H9 (cell line): ENCODE results near the gene HDHD2. TPM values are rescaled to one million over a fixed set of nuclear protein-coding genes. Genes with fewer than 3 reads are reported as not detected.

Experiments
- DNase-seq: peaks from one replicate; pipeline ENCODE4 v3.0.0-alpha.2; 2017
- H2AFZ ChIP-seq: one replicate; pipeline ENCODE4 v1.6.1; 2013; ENCODE audit warnings: mild to moderate bottlenecking, low read length, control low read depth, moderate library complexity
- H2AK5ac ChIP-seq: 2 replicates; pipeline ENCODE4 v1.6.1; 2013; ENCODE audit warnings: low read length, control low read depth, mixed read lengths; ENCODE audit not compliant: insufficient read length
- H2BK120ac ChIP-seq: one replicate; pipeline ENCODE4 v1.6.1; 2013; ENCODE audit warnings: low read depth, mild to moderate bottlenecking, low read length, control low read depth, inconsistent platforms; ENCODE audit not compliant: poor library complexity, severe bottlenecking
- H2BK12ac ChIP-seq: 2 replicates; pipeline ENCODE4 v1.6.1; 2013; ENCODE audit warnings: low read length, control low read depth, mixed read lengths, low read depth; ENCODE audit not compliant: insufficient read length
- H2BK15ac ChIP-seq: 2 replicates; pipeline ENCODE4 v1.6.1; 2013; ENCODE audit warnings: low read depth, low read length, control low read depth
- H2BK20ac ChIP-seq: one replicate; pipeline ENCODE4 v1.6.1; 2013; ENCODE audit warnings: low read depth, mild to moderate bottlenecking, low read length, control low read depth, inconsistent platforms; ENCODE audit not compliant: poor library complexity, severe bottlenecking
- H2BK5ac ChIP-seq: 2 replicates; pipeline ENCODE4 v1.6.1; 2013; ENCODE audit warnings: low read length, control low read depth, mixed read lengths; ENCODE audit not compliant: insufficient read length
- H3K14ac ChIP-seq: 2 replicates; pipeline ENCODE4 v1.6.1; 2013; ENCODE audit warnings: low read length, control low read depth; ENCODE audit not compliant: insufficient read depth
- H3K18ac ChIP-seq: 2 replicates; pipeline ENCODE4 v1.6.1; 2013; ENCODE audit warnings: low read depth, mild to moderate bottlenecking, mixed read lengths, low read length, control low read depth; ENCODE audit not compliant: insufficient read length
- H3K23ac ChIP-seq: 2 replicates; pipeline ENCODE4 v1.6.1; 2013; ENCODE audit warnings: low read length, control low read depth, mixed read lengths, low read depth; ENCODE audit not compliant: insufficient read length
- H3K23me2 ChIP-seq: 2 replicates; pipeline ENCODE4 v1.6.1; 2013; ENCODE audit warnings: low read depth, mild to moderate bottlenecking, mixed read lengths, low read length, control low read depth; ENCODE audit not compliant: insufficient read length, poor library complexity, severe bottlenecking
- H3K27ac ChIP-seq: 2 replicates; pipeline ENCODE4 v1.5.1; 2013; ENCODE audit warnings: low read length, control low read depth, mixed read lengths, low read depth; ENCODE audit not compliant: insufficient read length
- H3K27me3 ChIP-seq: 2 replicates; pipeline ENCODE4 v1.6.1; 2013; ENCODE audit warnings: low read length, control low read depth, inconsistent platforms; ENCODE audit not compliant: insufficient read depth
- H3K4ac ChIP-seq: 2 replicates; pipeline ENCODE4 v1.6.1; 2013; ENCODE audit warnings: low read depth, mild to moderate bottlenecking, control low read depth, inconsistent platforms, low read length, moderate library complexity
- H3K4me1 ChIP-seq: 2 replicates; pipeline ENCODE4 v1.6.1; 2013; ENCODE audit warnings: low read length, control low read depth, inconsistent platforms; ENCODE audit not compliant: insufficient read depth
- H3K4me2 ChIP-seq: 2 replicates; pipeline ENCODE4 v1.6.1; 2013; ENCODE audit warnings: low read length, control low read depth, mixed read lengths; ENCODE audit not compliant: insufficient read length, insufficient read depth
- H3K56ac ChIP-seq: 2 replicates; pipeline ENCODE4 v1.6.1; 2013; ENCODE audit warnings: low read depth, mild to moderate bottlenecking, mixed read lengths, low read length, control low read depth; ENCODE audit not compliant: insufficient read length
- H3K79me1 ChIP-seq: 2 replicates; pipeline ENCODE4 v1.6.1; 2013; ENCODE audit warnings: low read depth, mild to moderate bottlenecking, moderate library complexity, low read length, control low read depth, inconsistent platforms; ENCODE audit not compliant: insufficient read depth, poor library complexity, severe bottlenecking
- H3K79me2 ChIP-seq: 2 replicates; pipeline ENCODE4 v1.6.1; 2013; ENCODE audit warnings: low read length, control low read depth, inconsistent platforms; ENCODE audit not compliant: insufficient read depth
- H3K9ac ChIP-seq: 2 replicates; pipeline ENCODE4 v1.6.1; 2013; ENCODE audit warnings: low read length, control low read depth, mixed read lengths; ENCODE audit not compliant: insufficient read length; ENCODE audit errors: extremely low read depth
- H3K9me3 ChIP-seq: one replicate; pipeline ENCODE4 v1.6.1; 2013; ENCODE audit warnings: low read depth, low read length, inconsistent platforms; ENCODE audit not compliant: control insufficient read depth
- H3T11ph ChIP-seq: one replicate; pipeline ENCODE4 v1.6.1; 2013; ENCODE audit warnings: mild to moderate bottlenecking, low read length, control low read depth, inconsistent platforms
- H4K20me1 ChIP-seq: one replicate; pipeline ENCODE4 v1.6.1; 2013; ENCODE audit not compliant: control insufficient read depth, insufficient read length, insufficient read depth
- H4K5ac ChIP-seq: 2 replicates; pipeline ENCODE4 v1.6.1; 2013; ENCODE audit warnings: low read depth, mild to moderate bottlenecking, mixed read lengths, low read length, control low read depth; ENCODE audit not compliant: insufficient read length
- H4K8ac ChIP-seq: replicated peaks from 2 replicates; pipeline ENCODE4 v1.6.1; 2013; ENCODE audit warnings: low read length, control low read depth, mixed read lengths, low read depth; ENCODE audit not compliant: insufficient read length
- H4K91ac ChIP-seq: 2 replicates; pipeline ENCODE4 v1.6.1; 2013; ENCODE audit warnings: low read depth, mild to moderate bottlenecking, moderate library complexity, mixed read lengths, low read length, control low read depth; ENCODE audit not compliant: insufficient read length
- H3K27ac Mint-ChIP-seq, 3 experiments: 2 replicates in 2 of 3; 3 replicates in 1 of 3; pipeline ENCODE4 v1.8.0; 2020 to 2021; ENCODE audit warnings: mixed read lengths in 3 of 3, mild to moderate bottlenecking in 1 of 3, moderate library complexity in 1 of 3
- H3K27me3 Mint-ChIP-seq: 2 replicates; pipeline ENCODE4 v1.8.0; 2021; ENCODE audit warnings: low read depth, mild to moderate bottlenecking, moderate library complexity, mixed read lengths
- H3K36me3 Mint-ChIP-seq, 3 experiments: 2 replicates in 2 of 3; 3 replicates in 1 of 3; pipeline ENCODE4 v1.8.0; 2020 to 2021; ENCODE audit warnings: low read depth in 3 of 3, mixed read lengths in 3 of 3; ENCODE audit not compliant: insufficient read depth in 1 of 3
- H3K4me1 Mint-ChIP-seq, 2 experiments: 2 replicates each; pipeline ENCODE4 v1.8.0; 2020; ENCODE audit warnings: mixed read lengths in 2 of 2
- H3K4me3 Mint-ChIP-seq, 2 experiments: 2 replicates in 1 of 2; 3 replicates in 1 of 2; pipeline ENCODE4 v1.8.0; 2020 to 2021; ENCODE audit warnings: mild to moderate bottlenecking in 2 of 2, mixed read lengths in 2 of 2, moderate library complexity in 1 of 2
- H3K9me3 Mint-ChIP-seq, 2 experiments: 2 replicates in 1 of 2; 3 replicates in 1 of 2; pipeline ENCODE4 v1.8.0; 2020; ENCODE audit warnings: mild to moderate bottlenecking in 2 of 2, mixed read lengths in 2 of 2, moderate library complexity in 1 of 2
- WGBS: extraction: QIAGEN DNeasy Blood & Tissue Kit; methylation state at CpG from one replicate; pipeline ENCODE4 v1.1.7; 2013; ENCODE audit warnings: missing lambda C conversion rate, low lambda C conversion rate, mixed read lengths; ENCODE audit not compliant: insufficient read length; ENCODE audit errors: extremely low coverage; 5-methylcytosine and 5-hydroxymethylcytosine counted together
- total RNA-seq: library from RNA; stranded (reverse); gene quantifications from 2 replicates; pipeline ENCODE4 v1.2.1, GENCODE V29; 2021
- TF ChIP-seq, protein P1 (sequence below): fragments of 200-600 bp; sonication (generic); conservative IDR thresholded peaks from 3 replicates; pipeline ENCODE4 v1.8.0; 2021; ENCODE audit warnings: antibody characterized with exemption, mild to moderate bottlenecking

HDHD2 gene
- total RNA-seq, 1 experiment from 2014 or later: 51.0 TPM

DNA sequence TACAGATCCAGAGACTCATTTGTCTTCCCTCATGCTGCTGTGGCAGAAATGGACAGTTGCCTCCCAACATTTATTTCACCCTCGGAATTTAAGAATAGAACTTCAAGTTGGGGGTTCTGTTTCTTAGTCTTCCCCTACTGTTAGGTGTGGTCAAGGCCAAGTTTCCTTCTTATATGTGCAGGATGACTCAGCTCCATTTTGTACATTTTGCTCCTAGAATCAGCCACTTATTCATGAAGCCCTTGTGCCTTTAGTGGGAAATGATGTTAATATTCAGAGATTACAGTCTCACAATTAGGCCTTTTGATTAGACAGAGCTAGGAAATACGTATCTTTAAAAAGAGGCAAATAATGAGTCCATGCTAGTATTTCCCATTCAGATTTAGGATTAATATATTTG is 68.7 kb downstream of the HDHD2 start:
- Histone ChIP-seq H3K4me1 (peaks cover 3% of the 10 kb centered on the region; the same call in 1 of the 2 replicates), H2BK120ac (no peak overlapping the region), H3K14ac (no peak overlapping the region), H4K20me1 (no peaks in the 10 kb centered on the region), H2BK5ac (no peak overlapping the region), H3K4me2 (no peak overlapping the region), H2AK5ac (no peak overlapping the region), H3K18ac (no peak overlapping the region), H2AFZ (no peak overlapping the region), H3K79me1 (no peaks in the 10 kb centered on the region), H3K79me2 (no peaks in the 10 kb centered on the region), H3K27ac (no peak overlapping the region), H4K91ac (no peak overlapping the region), H3K23ac (no peak overlapping the region), H3K9me3 (no peaks in the 10 kb centered on the region), H2BK20ac (no peak overlapping the region), H3K56ac (no peak overlapping the region), H4K8ac (no peak overlapping the region), H4K5ac (no peak overlapping the region), H2BK12ac (no peak overlapping the region), H3K9ac (no peak overlapping the region), H3K23me2 (no peaks in the 10 kb centered on the region), H3K27me3 (no peaks in the 10 kb centered on the region), H2BK15ac (no peak overlapping the region), H3T11ph (no peak overlapping the region), H3K4ac (no peak overlapping the region)
- Mint-ChIP-seq H3K9me3 (no peaks in the 10 kb centered on the region), H3K4me1 (peaks cover 0 to 6% of the 10 kb centered on the region in 2 experiments; a peak in 2 of 4 replicates), H3K27me3 (no peaks in the 10 kb centered on the region), H3K27ac (no peak overlapping the region), H3K4me3 (no peak overlapping the region), H3K36me3 (no peaks in the 10 kb centered on the region; a peak in 1 of 7 replicates)
- no CpG with 5 or more reads among the region's 2 CpGs for WGBS
- TF ChIP-seq, protein P1, sequence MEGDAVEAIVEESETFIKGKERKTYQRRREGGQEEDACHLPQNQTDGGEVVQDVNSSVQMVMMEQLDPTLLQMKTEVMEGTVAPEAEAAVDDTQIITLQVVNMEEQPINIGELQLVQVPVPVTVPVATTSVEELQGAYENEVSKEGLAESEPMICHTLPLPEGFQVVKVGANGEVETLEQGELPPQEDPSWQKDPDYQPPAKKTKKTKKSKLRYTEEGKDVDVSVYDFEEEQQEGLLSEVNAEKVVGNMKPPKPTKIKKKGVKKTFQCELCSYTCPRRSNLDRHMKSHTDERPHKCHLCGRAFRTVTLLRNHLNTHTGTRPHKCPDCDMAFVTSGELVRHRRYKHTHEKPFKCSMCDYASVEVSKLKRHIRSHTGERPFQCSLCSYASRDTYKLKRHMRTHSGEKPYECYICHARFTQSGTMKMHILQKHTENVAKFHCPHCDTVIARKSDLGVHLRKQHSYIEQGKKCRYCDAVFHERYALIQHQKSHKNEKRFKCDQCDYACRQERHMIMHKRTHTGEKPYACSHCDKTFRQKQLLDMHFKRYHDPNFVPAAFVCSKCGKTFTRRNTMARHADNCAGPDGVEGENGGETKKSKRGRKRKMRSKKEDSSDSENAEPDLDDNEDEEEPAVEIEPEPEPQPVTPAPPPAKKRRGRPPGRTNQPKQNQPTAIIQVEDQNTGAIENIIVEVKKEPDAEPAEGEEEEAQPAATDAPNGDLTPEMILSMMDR: no peak
- DNase-seq: no peak
